BLaER1 treated with 17β-estradiol and CSF1 and Interleukin-3, amounts not matched to agents 10 nM and 100 nM (cell line): ENCODE results near the gene FDXR.

Experiments
- H3K27ac ChIP-seq, 11 experiments: shearing (Covaris generic); formaldehyde crosslinking; 2 replicates each; pipeline ENCODE4 v1.8.1; 2022
- H3K27me3 ChIP-seq, 11 experiments: shearing (Covaris generic); formaldehyde crosslinking; 2 replicates each; pipeline ENCODE4 v1.8.1; 2022
- H3K36me3 ChIP-seq, 11 experiments: shearing (Covaris generic); formaldehyde crosslinking; 2 replicates each; pipeline ENCODE4 v1.8.1; 2022
- H3K4me1 ChIP-seq, 10 experiments: shearing (Covaris generic); formaldehyde crosslinking; 2 replicates each; pipeline ENCODE4 v1.8.1; 2022
- H3K4me2 ChIP-seq, 11 experiments: shearing (Covaris generic); formaldehyde crosslinking; 2 replicates each; pipeline ENCODE4 v1.8.1; 2022
- H3K4me3 ChIP-seq, 10 experiments: shearing (Covaris generic); formaldehyde crosslinking; 2 replicates each; pipeline ENCODE4 v1.8.1; 2022
- H3K9ac ChIP-seq, 11 experiments: shearing (Covaris generic); formaldehyde crosslinking; 2 replicates each; pipeline ENCODE4 v1.8.1; 2022
- H3K9me3 ChIP-seq, 11 experiments: shearing (Covaris generic); formaldehyde crosslinking; replicated peaks in 1 of 11; 2 replicates each; pipeline ENCODE4 v1.8.1; 2022
- H4K20me1 ChIP-seq, 11 experiments: shearing (Covaris generic); formaldehyde crosslinking; 2 replicates each; pipeline ENCODE4 v1.8.1; 2022
- Cebpa-rat ChIP-seq, 11 experiments: shearing (Covaris generic); IDR thresholded peaks; 2 replicates each; pipeline ENCODE4 v1.8.1; 2022

Gene FDXR

DNA sequence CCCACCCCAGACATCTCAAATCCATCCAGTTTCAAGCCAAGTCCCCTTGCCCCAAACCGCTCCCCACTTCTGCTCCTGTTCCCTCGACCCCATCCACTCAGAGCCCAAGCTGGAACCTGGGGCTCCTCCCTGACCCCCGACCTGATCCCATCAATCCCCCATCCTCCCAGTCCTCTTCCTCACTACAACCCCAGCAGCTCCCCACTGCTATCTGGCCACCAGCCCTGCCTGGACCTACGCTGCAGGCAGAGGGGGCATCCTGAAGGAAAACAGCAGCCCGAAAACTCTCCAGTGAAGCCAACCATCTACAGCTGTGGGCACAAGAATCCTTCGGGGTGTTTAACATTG lies 3.9 kb downstream of the FDXR start:
- Histone ChIP-seq H3K36me3 (peaks cover 0 to 3% (median 0%) of the 10 kb centered on the region in 11 experiments; a peak in 4 of 22 replicates), H4K20me1 (peaks cover 0 to 29% (median 2%) of the 10 kb centered on the region in 11 experiments; a peak in 10 of 22 replicates), H3K4me3 (no peak overlapping the region), H3K9me3 (no peaks in the 10 kb centered on the region), H3K9ac (peak overlapping the region in 3 of 11 experiments; percentile 3 to 15 (median 6); a peak in 2 of 22 replicates), H3K4me2 (no peak overlapping the region), H3K4me1 (peaks cover 18 to 40% (median 37%) of the 10 kb centered on the region in 10 experiments), H3K27me3 (no peaks in the 10 kb centered on the region), H3K27ac (no peak overlapping the region)
- TF ChIP-seq Cebpa-rat (IDR thresholded peaks at IDR 0.05): no peak

DNA sequence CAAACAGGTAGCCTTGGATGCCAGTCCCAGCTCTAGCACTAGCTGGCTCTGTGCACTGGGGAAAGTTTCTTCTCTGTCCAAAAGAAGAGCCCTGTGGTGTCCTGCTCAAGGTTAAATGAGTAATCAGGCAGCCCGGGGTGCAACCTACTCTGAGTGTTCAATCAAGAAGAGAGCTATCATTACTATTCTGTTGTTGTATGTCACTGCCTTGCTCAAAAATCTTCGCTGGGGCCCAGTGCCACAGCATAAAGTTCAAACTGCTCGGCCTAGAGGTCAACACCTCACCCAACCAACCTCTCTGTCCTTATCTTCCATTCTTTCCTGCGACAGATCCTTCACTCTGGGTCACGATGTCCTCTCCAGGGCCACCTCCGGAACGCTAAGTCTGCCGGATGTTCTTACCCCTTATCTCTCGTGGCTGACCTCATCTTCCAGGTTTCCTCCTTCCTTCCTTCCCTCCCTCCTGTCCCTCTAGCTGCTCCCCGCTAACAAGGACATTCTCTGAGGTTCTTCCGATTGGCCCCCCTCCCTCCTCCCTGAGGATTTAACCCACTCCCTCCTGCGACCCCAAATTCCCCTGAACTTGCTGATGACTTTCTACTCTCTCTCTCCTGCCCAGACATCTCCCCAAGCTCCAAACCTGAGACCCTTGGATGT lies 4.4 kb downstream of the FDXR start:
- Histone ChIP-seq H3K27me3 (no peaks in the 10 kb centered on the region), H3K4me2 (no peak overlapping the region), H3K4me1 (peaks cover 15 to 38% (median 34%) of the 10 kb centered on the region in 10 experiments), H3K9ac (0 out of 22 replicates have a peak overlapping the region, but pooled peaks of 2 of the 11 experiments have one; percentile 6 to 15), H4K20me1 (peaks cover 0 to 34% (median 7%) of the 10 kb centered on the region in 11 experiments; a peak in 10 of 22 replicates), H3K9me3 (no peaks in the 10 kb centered on the region), H3K27ac (no peak overlapping the region), H3K4me3 (no peak overlapping the region), H3K36me3 (peaks cover 0 to 7% (median 0%) of the 10 kb centered on the region in 11 experiments; a peak in 4 of 22 replicates)
- no peak for TF ChIP-seq Cebpa-rat (IDR thresholded peaks at IDR 0.05)

DNA sequence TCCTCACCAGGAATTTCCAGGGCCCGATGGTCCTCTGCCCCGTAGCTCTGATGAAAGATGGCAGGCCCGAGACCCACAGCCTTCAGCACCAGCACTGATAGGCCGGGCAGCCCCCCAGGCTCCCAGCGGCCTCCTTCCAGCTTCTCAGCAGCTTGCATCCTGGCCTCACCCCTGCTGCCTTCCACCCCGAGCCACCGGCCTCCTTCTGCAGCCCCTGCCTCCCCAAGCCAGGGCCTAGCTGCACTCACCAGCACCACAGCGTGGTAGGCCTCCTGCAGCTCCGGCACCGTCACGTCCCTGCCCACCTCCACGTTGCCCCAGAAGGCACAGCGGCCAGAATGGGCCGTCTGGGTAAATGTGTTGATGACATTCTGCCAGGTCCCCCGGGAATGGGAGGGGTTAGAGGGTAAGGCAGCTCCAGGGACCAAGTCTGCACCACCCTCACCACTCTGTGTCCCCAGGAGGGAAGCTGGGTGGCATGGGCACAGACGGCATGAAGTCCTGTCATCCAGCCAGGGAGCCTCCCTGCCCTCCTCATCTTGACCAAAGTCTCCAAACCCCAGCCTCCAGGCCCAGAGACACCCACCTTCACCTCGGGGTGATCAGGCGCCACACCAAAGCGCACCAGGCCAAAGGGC lies 6.5 kb downstream of the FDXR start:
- no peaks in the 10 kb centered on the region for H3K9me3 ChIP-seq
- H3K9ac ChIP-seq: peak overlapping the region in 9 of 11 experiments; percentile 4 to 68 (median 48); a peak in 14 of 22 replicates
- H3K27me3 ChIP-seq: peaks cover 12 to 20% (median 15%) of the 10 kb centered on the region in 11 experiments
- H3K27ac ChIP-seq: peak overlapping the region in 2 of 11 experiments; percentile 10 to 20; a peak in 3 of 22 replicates
- H3K36me3 ChIP-seq: peaks cover 0 to 7% (median 0%) of the 10 kb centered on the region in 11 experiments; a peak in 4 of 22 replicates
- H3K4me2 ChIP-seq: peak overlapping the region in 8 of 11 experiments; percentile 28 to 61 (median 54); a peak in 13 of 22 replicates
- H3K4me3 ChIP-seq: no peak overlapping the region
- peaks cover 0 to 52% (median 16%) of the 10 kb centered on the region in 11 experiments; a peak in 15 of 22 replicates for H4K20me1 ChIP-seq
- no peak for TF ChIP-seq Cebpa-rat (IDR thresholded peaks at IDR 0.05)
- peaks cover 9 to 37% (median 31%) of the 10 kb centered on the region in 10 experiments for H3K4me1 ChIP-seq

DNA sequence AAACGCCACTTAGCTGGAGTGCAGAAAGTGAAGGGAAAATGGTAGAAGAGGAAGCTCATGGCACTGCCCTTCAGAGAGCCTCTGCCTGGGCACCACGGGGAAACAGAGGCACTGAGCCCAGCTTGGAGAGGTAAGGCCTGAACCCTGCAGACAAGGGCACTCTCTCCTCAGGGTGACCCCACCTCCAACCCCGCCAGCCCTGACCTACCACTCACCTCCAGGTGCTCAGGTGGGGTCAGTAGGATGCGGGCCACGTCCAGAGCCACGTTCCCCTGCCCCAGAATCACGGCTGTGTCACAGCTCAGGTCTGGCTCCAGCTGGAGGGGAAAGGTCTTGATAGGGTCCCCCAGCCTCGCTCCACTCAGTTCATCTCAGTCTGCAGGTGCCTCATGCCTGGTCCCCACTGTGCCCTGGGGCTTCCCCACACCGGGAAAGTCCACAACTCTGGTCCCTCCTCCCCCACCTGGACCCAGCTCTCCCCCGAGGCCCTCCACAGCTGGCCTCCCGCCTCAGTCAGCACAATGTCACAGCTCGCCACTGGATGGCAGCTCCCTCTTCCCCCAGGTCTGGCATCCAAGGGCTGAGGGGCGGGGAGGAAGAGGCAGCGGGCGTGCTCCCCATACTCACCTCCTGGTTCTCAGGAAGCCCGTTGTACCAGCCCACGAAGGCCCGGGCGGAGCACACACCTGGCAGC lies 7.1 kb downstream of the FDXR start:
- Histone ChIP-seq H3K9me3 (no peaks in the 10 kb centered on the region), H3K4me1 (peaks cover 13 to 42% (median 33%) of the 10 kb centered on the region in 10 experiments; a peak in 18 of 20 replicates), H3K36me3 (peaks cover 0 to 7% (median 0%) of the 10 kb centered on the region in 11 experiments; a peak in 4 of 22 replicates), H3K4me2 (peak overlapping the region in 7 of 11 experiments; percentile 28 to 61 (median 56); a peak in 13 of 22 replicates), H3K27me3 (peaks cover 19 to 27% (median 22%) of the 10 kb centered on the region in 11 experiments), H3K27ac (peak overlapping the region in 3 of 11 experiments; percentile 20 to 31 (median 23); a peak in 5 of 22 replicates), H3K4me3 (no peak overlapping the region), H4K20me1 (peaks cover 0 to 58% (median 22%) of the 10 kb centered on the region in 11 experiments; a peak in 16 of 22 replicates), H3K9ac (peak overlapping the region in 9 of 11 experiments; percentile 4 to 68 (median 48); a peak in 14 of 22 replicates)
- TF ChIP-seq Cebpa-rat (IDR thresholded peaks at IDR 0.05): no peak

DNA sequence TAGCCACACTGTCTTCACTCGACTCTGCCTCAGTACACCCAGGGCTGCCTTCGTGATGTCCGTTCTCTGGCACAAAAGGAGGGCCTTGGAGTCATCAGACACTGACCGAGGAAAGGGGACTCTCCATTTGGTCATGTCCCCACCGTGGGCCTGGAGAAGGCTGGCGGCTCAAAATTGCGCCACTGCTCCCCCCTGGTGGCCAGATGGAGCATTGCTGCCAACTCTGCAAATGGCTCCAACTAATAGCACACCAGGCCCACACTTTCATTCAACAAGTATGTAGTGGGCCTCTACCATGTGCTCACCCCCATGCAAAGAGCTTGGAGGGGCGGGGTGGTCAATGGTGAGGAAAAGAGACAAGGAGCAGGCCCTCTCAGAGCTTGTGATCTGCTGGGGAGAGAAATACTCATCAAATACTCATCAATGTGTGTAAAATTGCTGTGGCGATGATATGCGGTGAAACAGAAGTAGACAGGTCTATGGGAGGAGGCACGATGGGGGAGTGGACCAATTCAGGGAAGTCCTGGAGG lies 7.9 kb downstream of the FDXR start:
- TF ChIP-seq Cebpa-rat (IDR thresholded peaks at IDR 0.05): no peak
- no peak overlapping the region for H3K4me3 ChIP-seq
- peaks cover 20 to 49% (median 41%) of the 10 kb centered on the region in 10 experiments; a peak in 19 of 20 replicates for H3K4me1 ChIP-seq
- peak overlapping the region in 1 of 11 experiments; percentile 50; a peak in 1 of 22 replicates for H3K9ac ChIP-seq
- peak overlapping the region in 3 of 11 experiments; percentile 57 to 61 (median 58); a peak in 4 of 22 replicates for H3K4me2 ChIP-seq
- no peaks in the 10 kb centered on the region for H3K9me3 ChIP-seq
- peak overlapping the region in 1 of 11 experiments; percentile 31; a peak in 1 of 22 replicates for H3K27ac ChIP-seq
- peaks cover 0 to 63% (median 29%) of the 10 kb centered on the region in 11 experiments; a peak in 17 of 22 replicates for H4K20me1 ChIP-seq
- H3K27me3 ChIP-seq: peaks cover 26 to 34% (median 29%) of the 10 kb centered on the region in 11 experiments
- peaks cover 0 to 7% (median 0%) of the 10 kb centered on the region in 11 experiments; a peak in 4 of 22 replicates for H3K36me3 ChIP-seq

DNA sequence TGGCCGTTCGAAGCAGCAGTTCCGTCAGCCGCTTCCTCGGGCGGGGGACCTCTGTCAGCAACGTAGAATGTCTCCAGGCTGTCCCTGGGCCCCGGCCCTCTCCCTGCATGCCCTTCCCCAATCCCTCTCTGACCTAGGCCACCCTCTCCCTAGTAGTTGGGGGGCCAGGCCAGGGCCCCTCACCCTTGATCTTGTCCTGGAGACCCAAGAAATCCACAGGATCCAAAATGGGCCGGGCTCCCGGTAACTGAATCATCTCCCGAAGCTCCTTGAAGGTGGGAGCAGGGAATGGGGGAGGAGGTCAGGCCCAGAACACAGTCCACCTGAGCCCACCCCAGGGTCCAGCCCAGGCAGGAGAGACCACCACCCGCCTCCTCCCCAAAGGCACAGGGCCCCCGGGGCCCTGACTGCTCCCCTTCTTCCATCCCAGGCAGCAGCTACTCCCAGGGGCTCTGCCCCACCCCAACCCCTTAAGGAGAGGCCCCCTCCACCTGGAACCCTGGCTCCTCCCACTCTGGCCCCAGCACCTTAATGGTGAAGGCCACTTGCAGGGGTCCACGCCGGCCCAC lies 8.4 kb downstream of the FDXR start:
- Histone ChIP-seq H3K4me1 (peaks cover 21 to 50% (median 43%) of the 10 kb centered on the region in 10 experiments; a peak in 19 of 20 replicates), H3K27me3 (peaks cover 32 to 40% (median 35%) of the 10 kb centered on the region in 11 experiments), H3K36me3 (peaks cover 0 to 7% (median 0%) of the 10 kb centered on the region in 11 experiments; a peak in 4 of 22 replicates), H3K4me2 (no peak overlapping the region; a peak in 1 of 22 replicates), H3K27ac (no peak overlapping the region), H4K20me1 (peaks cover 0 to 61% (median 29%) of the 10 kb centered on the region in 11 experiments; a peak in 17 of 22 replicates), H3K9me3 (no peaks in the 10 kb centered on the region), H3K9ac (peak overlapping the region in 1 of 11 experiments; percentile 37; a peak in 1 of 22 replicates), H3K4me3 (no peak overlapping the region)
- no peak for TF ChIP-seq Cebpa-rat (IDR thresholded peaks at IDR 0.05)

DNA sequence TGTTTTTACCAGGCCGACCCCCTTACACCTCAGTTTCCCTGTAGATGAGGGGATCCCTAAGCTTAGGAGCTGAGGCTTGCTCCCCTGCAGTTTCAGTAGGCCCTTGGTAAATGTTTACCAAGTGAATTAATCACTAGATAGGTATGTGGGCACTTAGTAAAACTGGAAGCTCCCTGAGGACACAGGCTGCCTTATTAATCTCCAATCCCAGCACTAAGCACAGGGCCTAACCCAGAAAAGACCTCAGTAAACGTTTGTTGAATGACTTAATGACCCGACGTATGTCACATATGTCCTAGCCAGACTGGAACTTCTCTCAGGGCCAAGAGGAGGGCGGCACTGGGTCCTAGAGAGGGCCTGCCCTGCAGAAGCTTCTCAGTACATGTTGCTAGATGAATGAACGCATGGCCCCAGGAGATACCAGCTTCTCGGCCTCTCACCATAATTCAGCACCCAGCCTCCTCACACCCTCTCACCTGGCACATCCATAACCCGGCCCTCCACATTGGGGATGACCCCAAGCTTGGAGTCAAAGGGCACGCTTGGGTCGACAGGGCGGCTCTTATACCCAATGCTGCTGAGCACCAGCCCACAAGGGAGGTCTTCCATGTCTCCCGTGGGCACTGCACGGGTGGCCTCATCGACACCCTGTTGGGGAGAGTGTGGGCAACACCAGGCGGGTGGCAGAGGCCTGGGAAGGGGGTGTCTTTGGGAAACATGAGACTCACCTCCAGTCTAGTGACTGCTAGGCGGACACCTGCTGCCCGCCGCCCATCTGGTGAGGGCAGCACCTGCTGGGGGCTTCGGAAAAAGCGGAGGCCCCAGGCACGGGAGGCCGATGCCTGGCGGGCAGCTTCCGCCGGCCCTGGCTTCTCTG lies 9.1 kb downstream of the FDXR start:
- H4K20me1 ChIP-seq: peaks cover 0 to 66% (median 29%) of the 10 kb centered on the region in 11 experiments; a peak in 17 of 22 replicates
- H3K4me1 ChIP-seq: peaks cover 21 to 50% (median 43%) of the 10 kb centered on the region in 10 experiments; a peak in 19 of 20 replicates
- peaks cover 39 to 47% (median 42%) of the 10 kb centered on the region in 11 experiments for H3K27me3 ChIP-seq
- H3K9ac ChIP-seq: peak overlapping the region in 1 of 11 experiments; percentile 37; a peak in 2 of 22 replicates
- H3K9me3 ChIP-seq: no peaks in the 10 kb centered on the region
- peaks cover 0 to 7% (median 0%) of the 10 kb centered on the region in 11 experiments; a peak in 4 of 22 replicates for H3K36me3 ChIP-seq
- no peak overlapping the region for H3K27ac ChIP-seq
- peak overlapping the region in 4 of 11 experiments; percentile 9 to 49 (median 19); a peak in 4 of 22 replicates for H3K4me2 ChIP-seq
- no peak overlapping the region for H3K4me3 ChIP-seq
- no peak for TF ChIP-seq Cebpa-rat (IDR thresholded peaks at IDR 0.05)
